Measurements from ENCODE around the gene MYO1D.

MYO1D gene

DNA sequence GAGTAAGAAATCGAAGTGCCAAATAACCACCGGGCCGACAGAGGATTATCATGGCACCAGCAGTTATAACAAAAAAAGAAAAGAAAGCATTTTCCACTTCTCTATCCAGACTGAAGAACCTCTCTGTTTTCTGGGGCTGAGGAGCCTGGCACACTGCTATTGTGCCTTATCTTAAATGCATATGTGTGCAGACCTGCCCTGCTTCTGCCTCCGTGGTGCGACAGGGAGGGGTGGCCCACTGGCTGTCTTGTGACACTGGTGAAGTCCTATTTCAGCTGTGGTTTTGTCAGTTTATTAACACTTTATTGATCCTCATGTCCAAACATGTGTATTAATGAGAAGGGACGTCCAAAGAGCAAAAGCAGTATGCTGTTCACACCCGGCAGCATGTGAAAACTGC lies 334.7 kb downstream of the MYO1D start:
- DNase-seq (ENCODE audit: insufficient read length, low spot score) (no peak), FAIRE-seq (no peak)
- TF ChIP-seq CTCF (IDR thresholded peaks at IDR 0.05; ENCODE audit: insufficient read depth, missing control alignments): no peak

DNA sequence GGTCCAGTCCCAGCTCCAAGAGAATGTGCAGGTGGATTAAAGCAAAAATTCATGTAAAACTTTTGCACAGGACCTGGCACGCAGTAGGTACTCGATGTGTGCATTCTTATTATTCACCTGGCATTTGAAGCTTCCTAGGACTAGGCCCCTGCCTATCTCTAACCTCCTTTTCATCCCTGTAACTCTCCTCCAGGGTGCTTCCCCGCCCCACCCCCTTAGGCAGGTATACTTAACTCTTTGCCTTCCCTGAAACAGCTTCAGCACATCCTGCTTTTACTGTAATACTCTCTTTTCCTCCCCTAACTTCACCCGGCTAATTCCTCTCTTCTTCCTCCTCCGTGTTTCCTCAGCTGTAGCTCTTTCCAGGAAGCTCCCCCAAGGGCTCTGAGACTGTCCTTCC lies 335.3 kb downstream of the MYO1D start:
- no peak for TF ChIP-seq CTCF (IDR thresholded peaks at IDR 0.05; ENCODE audit: insufficient read depth, missing control alignments)
- DNase-seq (ENCODE audit: insufficient read length, low spot score) (no peak), FAIRE-seq (no peak)

GRCh38 chr17:32536736-32537643 lies 339.9 kb downstream of the MYO1D start:
- FAIRE-seq: no peak
- DNase-seq (ENCODE audit: insufficient read length, low spot score): no peak
- no peak for TF ChIP-seq CTCF (IDR thresholded peaks at IDR 0.05; ENCODE audit: insufficient read depth, missing control alignments)

- no peak for FAIRE-seq
- TF ChIP-seq CTCF (IDR thresholded peaks at IDR 0.05; ENCODE audit: insufficient read depth, missing control alignments): no peak
- no peak for DNase-seq (ENCODE audit: insufficient read length, low spot score)
These were observed 343.6 kb downstream of the MYO1D start for GRCh38 chr17:32533296-32533695.

- FAIRE-seq: no peak
- no peak for DNase-seq (ENCODE audit: insufficient read length, low spot score)
- no peak for TF ChIP-seq CTCF (IDR thresholded peaks at IDR 0.05; ENCODE audit: insufficient read depth, missing control alignments)
These were observed 347.3 kb downstream of the MYO1D start for GRCh38 chr17:32529604-32530003.

DNA sequence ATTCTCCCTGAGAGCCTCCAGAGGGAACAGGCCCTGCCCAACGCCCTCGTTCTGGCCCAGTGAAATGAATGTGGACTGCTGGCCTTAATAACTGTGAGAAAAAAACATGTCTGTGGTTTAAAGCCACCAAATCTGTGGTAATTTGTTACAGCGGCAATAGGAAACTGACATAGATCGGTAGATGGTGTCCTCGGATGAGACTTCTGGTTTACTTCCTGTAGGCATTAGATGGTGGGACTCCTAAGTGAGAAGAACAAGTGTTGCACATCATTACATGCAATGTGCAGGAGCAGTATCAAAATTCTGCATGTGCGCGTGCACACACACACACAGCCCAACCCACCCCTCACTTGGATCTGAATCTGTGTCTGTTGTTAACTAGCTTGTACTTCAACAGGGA lies 348.1 kb downstream of the MYO1D start:
- no peak for TF ChIP-seq CTCF (IDR thresholded peaks at IDR 0.05; ENCODE audit: insufficient read depth, missing control alignments)
- no peak for DNase-seq (ENCODE audit: insufficient read length, low spot score)
- no peak for FAIRE-seq

DNA sequence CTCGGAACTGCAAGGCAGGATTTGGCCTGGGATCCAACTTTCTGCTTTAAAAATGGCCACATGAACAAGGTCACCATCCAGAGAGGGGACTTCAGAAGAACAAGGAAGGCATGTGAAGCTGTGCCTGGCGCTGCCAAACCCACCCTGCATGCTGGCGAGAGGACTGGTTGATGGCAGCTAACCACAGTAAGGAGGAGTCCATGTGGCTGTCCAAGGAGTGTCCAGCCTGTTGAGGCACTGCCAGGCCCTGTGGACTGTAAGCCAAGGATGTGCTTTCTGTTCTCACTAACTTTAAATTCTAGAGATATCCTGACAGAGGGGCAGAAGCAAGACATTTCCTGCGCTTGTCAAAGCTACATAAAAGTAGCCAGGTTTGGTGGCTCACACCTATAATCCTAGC lies 349.8 kb downstream of the MYO1D start:
- FAIRE-seq (no peak), DNase-seq (ENCODE audit: insufficient read length, low spot score) (no peak)
- no peak for TF ChIP-seq CTCF (IDR thresholded peaks at IDR 0.05; ENCODE audit: insufficient read depth, missing control alignments)

Measured in D721Med (cell line).